Central memory CD8-positive, alpha-beta T cell (primary cell): ENCODE data around the gene TSKS.
A peak's percentile ranks its signal among the peaks of the same experiment; 100 is the strongest.

Experiments
- ATAC-seq: fragments of 150-1000 bp; cut with Tn5 transposase; replicated peaks from 2 replicates; pipeline ENCODE4 v1.10.0; 2022; ENCODE audit warnings: mild to moderate bottlenecking, moderate FRiP score, moderate number of reproducible peaks; ENCODE audit not compliant: poor library complexity, severe bottlenecking; ENCODE audit errors: extremely low read depth
- DNase-seq, 2 donors: peaks; one replicate each; pipeline ENCODE4 v3.0.0; 2021; ENCODE audit warnings: low spot score in 2 of 2
- H3K27ac Mint-ChIP-seq: one replicate; pipeline ENCODE4 v1.8.0; 2022; ENCODE audit warnings: low read depth, mild to moderate bottlenecking, moderate library complexity, mixed read lengths
- H3K27me3 Mint-ChIP-seq: one replicate; pipeline ENCODE4 v1.8.0; 2022; ENCODE audit warnings: mixed read lengths
- H3K36me3 Mint-ChIP-seq: one replicate; pipeline ENCODE4 v1.8.0; 2022; ENCODE audit warnings: mild to moderate bottlenecking, moderate library complexity, mixed read lengths; ENCODE audit not compliant: insufficient read depth
- H3K4me1 Mint-ChIP-seq: one replicate; pipeline ENCODE4 v1.8.0; 2022; ENCODE audit warnings: mixed read lengths
- H3K4me3 Mint-ChIP-seq: one replicate; pipeline ENCODE4 v1.8.0; 2022; ENCODE audit warnings: mild to moderate bottlenecking, moderate library complexity, mixed read lengths
- H3K9me3 Mint-ChIP-seq: one replicate; pipeline ENCODE4 v1.8.0; 2022; ENCODE audit warnings: mixed read lengths

The TSKS gene

DNA sequence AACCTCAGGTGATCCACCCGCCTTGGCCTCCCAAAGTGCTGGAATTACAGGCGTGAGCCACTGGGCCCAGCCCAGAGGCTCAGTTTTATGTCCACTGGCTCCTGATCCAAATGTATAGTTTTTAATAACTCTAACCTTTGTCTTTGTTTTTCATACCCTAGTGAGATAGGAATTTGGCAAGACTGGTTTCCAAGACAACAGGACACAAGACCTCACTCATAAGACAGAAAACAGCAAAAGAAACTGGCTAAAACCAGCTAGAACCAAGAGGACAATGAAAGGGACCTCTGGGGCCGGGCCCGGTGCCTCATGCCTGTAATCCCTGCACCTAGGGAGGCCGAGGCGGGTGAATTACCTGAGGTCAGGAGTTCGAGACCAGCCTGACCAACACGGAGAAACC, 44.6 kb downstream of the TSKS start:
- Mint-ChIP-seq H3K36me3 (peaks cover 6% of the 10 kb centered on the region), H3K27me3 (no peaks in the 10 kb centered on the region), H3K9me3 (no peaks in the 10 kb centered on the region), H3K4me1 (peaks cover 7% of the 10 kb centered on the region), H3K27ac (peak overlapping the region; percentile 41), H3K4me3 (peak overlapping the region; percentile 60)
- DNase-seq (no peak), ATAC-seq (no peak)

GRCh38 chr19:49716154-49716553, 47.0 kb downstream of the TSKS start:
- peaks cover 5% of the 10 kb centered on the region for H3K36me3 Mint-ChIP-seq
- ATAC-seq (no peak), DNase-seq (no peak)
- peaks cover 7% of the 10 kb centered on the region for H3K4me1 Mint-ChIP-seq
- H3K27me3 Mint-ChIP-seq = peaks cover 7% of the 10 kb centered on the region
- no peak overlapping the region for H3K27ac Mint-ChIP-seq
- no peak overlapping the region for H3K4me3 Mint-ChIP-seq
- no peaks in the 10 kb centered on the region for H3K9me3 Mint-ChIP-seq

GRCh38 chr19:49713236-49713845, 49.8 kb downstream of the TSKS start:
- peaks cover 28% of the 10 kb centered on the region for H3K27me3 Mint-ChIP-seq
- H3K27ac Mint-ChIP-seq = peak overlapping the region; percentile 55
- no peak for ATAC-seq
- no peak overlapping the region for H3K4me3 Mint-ChIP-seq
- peaks cover 7% of the 10 kb centered on the region for H3K4me1 Mint-ChIP-seq
- H3K9me3 Mint-ChIP-seq = no peaks in the 10 kb centered on the region
- H3K36me3 Mint-ChIP-seq = peaks cover 2% of the 10 kb centered on the region
- no peak for DNase-seq

DNA sequence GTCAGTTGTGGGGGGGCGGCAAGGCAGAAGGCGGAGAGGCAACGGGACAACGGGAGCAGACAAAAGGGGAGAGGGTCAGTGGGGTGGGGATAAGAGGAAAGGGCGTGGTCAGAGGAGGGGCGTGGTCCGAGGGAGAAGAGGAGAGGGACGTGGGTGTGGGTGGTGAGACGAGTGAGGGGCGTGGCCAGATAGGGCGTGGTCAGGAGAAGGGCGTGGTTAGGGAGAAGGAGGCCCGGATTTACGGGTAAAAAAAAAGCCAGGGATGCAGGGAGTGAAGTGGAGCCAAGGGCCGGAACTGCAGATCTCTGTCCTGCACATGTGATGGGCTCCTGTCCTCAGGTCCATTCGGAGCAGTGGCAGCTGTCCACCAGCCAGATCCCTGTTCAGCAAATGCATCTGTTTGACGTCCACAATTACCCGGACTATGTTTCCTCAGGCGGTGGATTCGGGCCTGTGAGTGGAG, 50.7 kb downstream of the TSKS start:
- Mint-ChIP-seq H3K27ac (no peak overlapping the region), H3K4me1 (peaks cover 2% of the 10 kb centered on the region), H3K9me3 (no peaks in the 10 kb centered on the region), H3K27me3 (peaks cover 30% of the 10 kb centered on the region), H3K36me3 (no peaks in the 10 kb centered on the region), H3K4me3 (no peak overlapping the region)
- ATAC-seq (no peak), DNase-seq (no peak)

DNA sequence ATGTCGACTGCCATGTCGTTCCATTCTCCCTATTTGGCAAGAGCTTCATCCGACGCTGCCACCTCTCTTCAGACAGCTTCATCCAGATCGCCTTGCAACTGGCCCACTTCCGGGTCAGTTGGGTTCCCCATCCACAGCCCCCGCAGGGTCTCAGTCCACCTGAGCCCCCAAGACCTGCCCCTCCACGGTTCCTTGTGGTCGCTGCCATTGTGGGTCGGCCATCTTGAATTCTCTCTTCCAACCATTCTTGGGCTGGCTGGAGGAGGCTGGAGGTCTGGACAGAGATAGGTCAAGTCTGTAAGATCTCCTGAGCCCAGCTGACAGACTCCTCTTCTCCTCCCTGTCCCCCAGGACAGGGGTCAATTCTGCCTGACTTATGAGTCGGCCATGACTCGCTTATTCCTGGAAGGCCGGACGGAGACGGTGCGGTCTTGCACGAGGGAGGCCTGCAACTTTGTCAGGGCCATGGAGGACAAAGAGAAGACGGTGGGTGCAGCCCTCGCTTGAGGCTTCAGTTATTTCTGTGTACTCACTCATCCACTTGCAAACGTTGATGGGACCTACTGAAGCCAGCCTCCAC, 52.6 kb downstream of the TSKS start:
- Mint-ChIP-seq H3K27ac (no peak overlapping the region), H3K36me3 (no peaks in the 10 kb centered on the region), H3K4me3 (no peak overlapping the region), H3K9me3 (no peaks in the 10 kb centered on the region), H3K4me1 (no peaks in the 10 kb centered on the region), H3K27me3 (peaks cover 36% of the 10 kb centered on the region)
- ATAC-seq (no peak), DNase-seq (no peak)

DNA sequence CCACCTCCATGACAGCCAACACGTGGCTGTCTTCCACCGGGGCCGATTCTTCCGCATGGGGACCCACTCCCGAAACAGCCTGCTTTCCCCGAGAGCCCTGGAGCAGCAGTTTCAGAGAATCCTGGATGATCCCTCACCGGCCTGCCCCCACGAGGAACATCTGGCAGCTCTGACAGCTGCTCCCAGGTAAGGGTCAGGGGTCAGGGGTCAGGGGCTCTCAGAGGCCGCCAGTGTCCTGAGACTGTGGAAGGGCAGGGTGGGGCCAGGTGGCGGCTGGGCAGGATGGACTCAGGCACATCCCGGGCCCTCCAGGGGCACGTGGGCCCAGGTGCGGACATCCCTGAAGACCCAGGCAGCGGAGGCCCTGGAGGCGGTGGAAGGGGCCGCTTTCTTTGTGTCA, 57.2 kb downstream of the TSKS start:
- no peak for ATAC-seq
- no peaks in the 10 kb centered on the region for H3K4me1 Mint-ChIP-seq
- H3K27me3 Mint-ChIP-seq = peaks cover 41% of the 10 kb centered on the region
- H3K27ac Mint-ChIP-seq = no peak overlapping the region
- no peaks in the 10 kb centered on the region for H3K36me3 Mint-ChIP-seq
- H3K4me3 Mint-ChIP-seq = no peak overlapping the region
- DNase-seq = no peak
- no peaks in the 10 kb centered on the region for H3K9me3 Mint-ChIP-seq

DNA sequence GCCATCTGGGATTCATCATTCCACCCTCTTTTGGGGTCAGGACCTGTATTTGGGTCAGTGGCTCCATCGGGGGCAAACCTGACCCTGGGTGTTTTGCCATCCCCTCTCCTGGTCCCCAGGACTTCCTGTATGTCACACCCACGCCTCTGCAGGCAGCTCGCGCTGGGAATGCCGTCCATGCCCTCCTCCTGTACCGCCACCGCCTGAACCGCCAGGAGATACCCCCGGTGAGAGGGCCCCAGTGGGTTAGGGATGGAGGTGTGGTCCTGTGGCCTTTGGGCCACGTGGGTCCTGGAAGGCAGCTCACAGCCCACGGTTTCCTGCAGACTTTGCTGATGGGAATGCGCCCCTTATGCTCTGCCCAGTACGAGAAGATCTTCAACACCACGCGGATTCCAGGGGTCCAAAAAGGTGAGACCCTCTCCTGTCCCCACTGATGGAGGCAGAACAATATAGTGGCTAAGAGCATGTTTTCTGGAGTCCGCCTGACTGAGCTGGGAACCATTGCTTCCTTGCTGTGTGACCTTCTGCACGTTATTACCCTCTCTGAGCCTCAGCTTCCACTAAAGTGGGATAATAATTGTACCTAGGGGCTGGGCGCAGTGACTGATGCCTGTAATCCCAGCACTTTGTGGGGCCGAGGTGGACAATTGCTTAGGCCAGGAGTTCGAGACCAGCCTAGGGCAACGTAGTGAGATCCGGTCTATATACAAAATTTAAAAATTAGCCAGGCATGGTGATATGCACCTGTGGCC, 58.0 kb downstream of the TSKS start:
- Mint-ChIP-seq H3K27me3 (peaks cover 41% of the 10 kb centered on the region), H3K4me1 (no peaks in the 10 kb centered on the region), H3K36me3 (no peaks in the 10 kb centered on the region), H3K4me3 (no peak overlapping the region), H3K9me3 (no peaks in the 10 kb centered on the region), H3K27ac (no peak overlapping the region)
- no peak for ATAC-seq
- DNase-seq = no peak

DNA sequence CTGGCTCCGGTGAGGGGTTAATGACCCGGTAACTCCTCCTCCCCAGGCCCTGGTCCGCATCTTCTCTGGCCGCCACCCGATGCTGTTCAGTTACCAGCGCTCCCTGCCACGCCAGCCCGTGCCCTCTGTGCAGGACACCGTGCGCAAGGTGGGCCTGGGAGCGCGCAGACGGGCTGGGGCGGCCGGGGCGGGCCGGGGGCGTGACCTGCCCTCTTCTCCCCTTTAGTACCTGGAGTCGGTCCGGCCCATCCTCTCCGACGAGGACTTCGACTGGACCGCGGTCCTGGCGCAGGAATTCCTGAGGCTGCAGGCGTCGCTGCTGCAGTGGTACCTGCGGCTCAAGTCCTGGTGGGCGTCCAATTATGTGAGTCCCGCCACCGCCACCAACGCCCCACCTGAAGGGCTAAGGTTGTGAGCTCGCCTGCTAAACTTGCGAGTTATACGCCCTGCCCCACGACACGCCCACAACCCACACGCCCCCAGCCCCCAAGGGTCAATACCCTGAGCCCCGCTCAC, 61.8 kb downstream of the TSKS start:
- no peak overlapping the region for H3K27ac Mint-ChIP-seq
- ATAC-seq = no peak
- DNase-seq = no peak
- no peaks in the 10 kb centered on the region for H3K9me3 Mint-ChIP-seq
- no peaks in the 10 kb centered on the region for H3K36me3 Mint-ChIP-seq
- H3K27me3 Mint-ChIP-seq = peaks cover 22% of the 10 kb centered on the region
- no peaks in the 10 kb centered on the region for H3K4me1 Mint-ChIP-seq
- no peak overlapping the region for H3K4me3 Mint-ChIP-seq

- no peak for ATAC-seq
- Mint-ChIP-seq H3K9me3 (no peaks in the 10 kb centered on the region), H3K27me3 (peaks cover 22% of the 10 kb centered on the region), H3K36me3 (no peaks in the 10 kb centered on the region), H3K27ac (no peak overlapping the region), H3K4me1 (no peaks in the 10 kb centered on the region), H3K4me3 (no peak overlapping the region)
- no peak for DNase-seq
Measured at GRCh38 chr19:49700563-49700962, 62.5 kb downstream of the TSKS start.

GRCh38 chr19:49699364-49699763, 63.7 kb downstream of the TSKS start:
- ATAC-seq (no peak), DNase-seq (no peak)
- Mint-ChIP-seq H3K27ac (no peak overlapping the region), H3K4me3 (no peak overlapping the region), H3K9me3 (no peaks in the 10 kb centered on the region), H3K4me1 (no peaks in the 10 kb centered on the region), H3K36me3 (no peaks in the 10 kb centered on the region), H3K27me3 (peaks cover 22% of the 10 kb centered on the region)

- Mint-ChIP-seq H3K27me3 (peaks cover 25% of the 10 kb centered on the region), H3K4me3 (no peak overlapping the region), H3K4me1 (no peaks in the 10 kb centered on the region), H3K9me3 (no peaks in the 10 kb centered on the region), H3K27ac (no peak overlapping the region), H3K36me3 (peaks cover 2% of the 10 kb centered on the region)
- no peak for DNase-seq
- no peak for ATAC-seq
Measured at GRCh38 chr19:49696865-49697264, 66.2 kb downstream of the TSKS start.

- H3K27me3 Mint-ChIP-seq = peaks cover 28% of the 10 kb centered on the region
- peaks cover 1% of the 10 kb centered on the region for H3K4me1 Mint-ChIP-seq
- peaks cover 2% of the 10 kb centered on the region for H3K36me3 Mint-ChIP-seq
- no peak for DNase-seq
- no peaks in the 10 kb centered on the region for H3K9me3 Mint-ChIP-seq
- ATAC-seq = no peak
- H3K27ac Mint-ChIP-seq = no peak overlapping the region
- no peak overlapping the region for H3K4me3 Mint-ChIP-seq
Measured at GRCh38 chr19:49696115-49696514, 67.0 kb downstream of the TSKS start.

DNA sequence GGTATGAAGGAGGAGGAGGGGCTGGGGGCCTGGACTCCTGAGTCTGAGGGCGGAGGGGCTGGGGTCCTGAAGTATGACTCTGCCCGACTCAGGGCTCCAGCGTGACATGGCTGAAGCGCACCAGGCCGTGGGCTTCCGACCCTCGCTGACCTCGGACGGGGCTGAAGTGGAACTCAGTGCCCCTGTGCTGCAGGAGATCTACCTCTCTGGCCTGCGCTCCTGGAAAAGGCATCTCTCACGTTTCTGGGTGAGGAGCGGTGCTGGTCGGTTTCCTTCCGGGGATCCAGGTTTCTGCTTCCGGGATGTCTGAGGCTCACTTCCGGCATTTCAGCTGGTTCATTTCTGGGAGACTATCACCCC, 71.0 kb downstream of the TSKS start:
- Mint-ChIP-seq H3K4me1 (peaks cover 25% of the 10 kb centered on the region), H3K9me3 (no peaks in the 10 kb centered on the region), H3K36me3 (peaks cover 12% of the 10 kb centered on the region), H3K27me3 (peaks cover 34% of the 10 kb centered on the region), H3K27ac (no peak overlapping the region), H3K4me3 (no peak overlapping the region)
- DNase-seq = no peak
- no peak for ATAC-seq
